ENCODE results near the gene PPP1R7. TPM values are rescaled to one million over a fixed set of nuclear protein-coding genes. Genes with fewer than 3 reads are reported as not detected.

Gene PPP1R7
- total RNA-seq, 4 donors from 2014 or later, result 69.1 to 87.2 (median 73.7) TPM

GRCh38 chr2:241187101-241187917, 37.0 kb downstream of the PPP1R7 start:
- intact Hi-C loops (cut with DNase I), result no loop called here
- Histone ChIP-seq H3K9me3 (no peaks in the 10 kb centered on the region), H3K4me3 (no peak overlapping the region), H3K27me3 (peaks cover 0 to 19% (median 0%) of the 10 kb centered on the region in 4 donors), H3K36me3 (peaks cover 7 to 17% (median 13%) of the 10 kb centered on the region in 4 donors), H3K4me1 (no peaks in the 10 kb centered on the region), H3K27ac (replicated peaks in 1 of 4) (no peak overlapping the region)
- WGBS, result 53% methylated on average over 12 of the region's 14 CpGs
- no peak for DNase-seq (ENCODE audit: extremely low spot score)
- TF ChIP-seq CTCF (IDR thresholded peaks at IDR 0.05), result no peak
- TF ChIP-seq POLR2AphosphoS5 (IDR thresholded peaks at IDR 0.05), result no peak
- TF ChIP-seq EP300 (IDR thresholded peaks at IDR 0.05), result no peak
- no peak for TF ChIP-seq POLR2A (IDR thresholded peaks at IDR 0.05; ENCODE audit: low read depth)

DNA sequence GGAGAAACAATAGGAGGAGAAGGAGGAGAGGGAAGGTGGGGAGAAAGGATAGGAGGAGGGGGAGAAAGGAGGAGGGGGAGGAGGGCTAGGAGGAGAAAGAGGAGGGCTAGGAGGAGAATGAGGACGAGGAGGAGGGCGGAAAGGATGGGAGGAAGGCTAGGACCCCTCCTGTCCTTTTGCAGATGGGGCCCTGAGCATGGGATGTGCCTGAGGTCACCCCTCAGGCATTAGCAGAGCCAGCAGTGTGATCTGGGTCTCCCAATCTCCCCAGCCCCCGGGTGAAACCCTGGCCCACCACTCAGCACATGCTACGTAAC, 37.6 kb downstream of the PPP1R7 start:
- Histone ChIP-seq H3K4me1 (no peaks in the 10 kb centered on the region), H3K27me3 (peaks cover 0 to 19% (median 0%) of the 10 kb centered on the region in 4 donors), H3K36me3 (peaks cover 1 to 12% (median 7%) of the 10 kb centered on the region in 4 donors), H3K4me3 (no peak overlapping the region), H3K27ac (replicated peaks in 1 of 4) (no peak overlapping the region), H3K9me3 (no peaks in the 10 kb centered on the region)
- 61% methylated on average over 4 of the region's 4 CpGs for WGBS
- no peak for DNase-seq (ENCODE audit: extremely low spot score)
- TF ChIP-seq POLR2A (IDR thresholded peaks at IDR 0.05; ENCODE audit: low read depth) (no peak), EP300 (IDR thresholded peaks at IDR 0.05) (no peak), CTCF (IDR thresholded peaks at IDR 0.05) (no peak)
- intact Hi-C loops (cut with DNase I), result no loop called here

DNA sequence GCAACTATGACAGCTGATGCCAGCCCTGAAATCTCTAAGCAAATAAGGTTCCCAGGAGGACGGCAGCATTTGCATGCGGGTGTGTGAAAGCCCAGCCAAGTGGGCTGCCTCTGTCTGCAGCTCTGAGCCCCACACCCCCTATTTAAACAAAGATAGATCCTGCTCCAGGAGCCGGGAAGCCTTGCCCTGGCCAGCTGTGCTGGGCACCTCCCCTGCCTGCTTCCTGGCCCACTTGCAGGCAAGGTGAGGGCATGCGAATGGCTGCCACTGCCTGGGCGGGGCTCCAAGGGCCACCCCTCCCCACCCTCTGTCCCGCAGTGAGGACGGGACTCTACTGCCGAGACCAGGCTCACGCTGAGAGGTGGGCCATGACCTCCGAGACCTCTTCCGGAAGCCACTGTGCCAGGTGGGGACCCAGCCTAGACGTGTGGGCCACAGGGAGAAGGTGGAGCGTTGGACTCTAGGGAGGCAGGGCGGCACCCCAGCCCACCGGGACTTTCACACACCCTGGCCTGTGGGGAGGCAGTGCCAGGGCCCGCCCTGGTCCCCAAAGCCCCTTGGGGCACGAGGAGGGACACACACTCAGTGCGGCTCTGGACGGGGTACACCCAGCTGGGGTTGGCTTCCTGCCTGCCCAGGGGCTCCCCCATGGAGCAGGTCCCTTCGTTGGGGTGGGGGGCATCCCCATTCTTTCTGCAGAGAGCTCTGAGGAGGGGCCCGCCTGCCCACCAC, 38.3 kb downstream of the PPP1R7 start, which contains the start of gene ANO7:
Gene ANO7, plus strand, starts transcription at position 317 of the 732 bp plus-strand sequence. CDS start 1,387 bp downstream, outside the sequence.
- Histone ChIP-seq H3K27ac (replicated peaks in 1 of 4) (no peak within 1 kb of the TSS), H3K4me3 (no peak within 1 kb of the TSS), H3K4me1 (no peaks in the 10 kb centered on the region), H3K27me3 (peaks cover 0 to 19% (median 0%) of the 10 kb centered on the region in 4 donors), H3K36me3 (peaks cover 0 to 5% (median under 1%) of the 10 kb centered on the region in 4 donors), H3K9me3 (no peaks in the 10 kb centered on the region)
- no peak for TF ChIP-seq EP300 (IDR thresholded peaks at IDR 0.05)
- no peak for TF ChIP-seq CTCF (IDR thresholded peaks at IDR 0.05)
- TF ChIP-seq POLR2AphosphoS5 (IDR thresholded peaks at IDR 0.05), result no peak
- TF ChIP-seq POLR2A (IDR thresholded peaks at IDR 0.05; ENCODE audit: low read depth), result no peak
- WGBS, result 75% methylated on average over 14 of the region's 21 CpGs
- DNase-seq (ENCODE audit: extremely low spot score), result no peak
- intact Hi-C loops (cut with DNase I), result no loop called here

GRCh38 chr2:241189093-241189855, 39.0 kb downstream of the PPP1R7 start:
- no peak for TF ChIP-seq POLR2A (IDR thresholded peaks at IDR 0.05; ENCODE audit: low read depth)
- no peak for TF ChIP-seq POLR2AphosphoS5 (IDR thresholded peaks at IDR 0.05)
- no peak for TF ChIP-seq EP300 (IDR thresholded peaks at IDR 0.05)
- no peak for TF ChIP-seq CTCF (IDR thresholded peaks at IDR 0.05)
- H3K4me3 ChIP-seq, result no peak overlapping the region
- H3K27me3 ChIP-seq, result peaks cover 0 to 19% (median 0%) of the 10 kb centered on the region in 4 donors
- H3K27ac ChIP-seq (replicated peaks in 1 of 4), result no peak overlapping the region
- H3K9me3 ChIP-seq, result no peaks in the 10 kb centered on the region
- WGBS, result 82% methylated on average over 19 of the region's 32 CpGs
- DNase-seq (ENCODE audit: extremely low spot score), result no peak
- H3K4me1 ChIP-seq, result no peaks in the 10 kb centered on the region
- no peaks in the 10 kb centered on the region for H3K36me3 ChIP-seq
- intact Hi-C loops (cut with DNase I), result no loop called here

Data from esophagus muscularis mucosa (tissue), 4 donors.